ENCODE measurements around the gene HIPK2.

Gene HIPK2

DNA sequence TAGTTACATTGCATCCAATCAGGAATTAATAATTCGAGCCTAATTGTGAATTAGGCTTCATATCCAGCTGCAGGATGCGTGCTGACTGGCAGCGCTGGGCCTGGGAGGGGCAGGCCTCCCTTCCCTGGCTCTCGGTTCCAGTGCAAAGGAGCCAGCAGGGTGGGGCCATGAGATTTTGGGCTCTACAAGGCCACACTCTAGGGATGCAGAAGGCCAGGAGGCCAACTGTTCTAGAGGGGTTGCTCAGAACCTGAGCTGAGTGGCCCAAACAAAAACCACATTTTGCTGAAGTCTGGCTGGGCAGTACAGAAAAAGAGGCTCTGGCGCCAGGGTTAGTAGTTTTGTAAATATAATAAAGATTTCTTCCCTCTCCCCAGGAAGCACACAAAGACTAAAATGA, 182.0 kb downstream of the HIPK2 start:
- FAIRE-seq (no peak), DNase-seq (ENCODE audit: low spot score) (no peak)

DNA sequence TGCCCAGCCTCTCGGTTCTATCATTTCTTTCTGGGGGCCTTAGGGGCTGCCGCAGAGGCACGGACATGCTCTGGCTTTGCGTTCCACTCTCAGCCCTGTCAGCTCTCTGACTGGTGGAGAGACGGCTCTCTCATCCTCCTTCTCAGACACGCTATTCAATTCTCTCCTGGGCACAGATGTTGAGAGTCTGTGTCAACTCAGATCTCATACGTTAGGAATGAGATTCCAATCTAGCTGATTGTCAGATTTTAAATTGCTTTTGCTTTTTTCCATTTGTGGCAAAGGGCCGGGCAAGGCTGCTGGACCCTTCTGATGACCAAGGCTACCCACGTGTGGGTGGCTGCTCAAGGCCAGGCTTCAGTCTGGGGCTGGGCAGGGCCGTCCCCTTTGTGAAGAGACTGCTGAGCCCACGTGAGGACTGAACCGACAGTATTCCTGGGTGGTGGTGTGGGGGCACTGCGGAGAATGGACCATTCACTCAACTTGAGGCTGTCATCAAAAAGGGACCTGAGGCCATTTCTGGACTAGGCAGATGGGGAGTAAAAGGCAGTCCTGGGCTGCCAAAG, 182.8 kb downstream of the HIPK2 start:
- DNase-seq (ENCODE audit: low spot score) (no peak), FAIRE-seq (no peak)

GRCh38 chr7:139594090-139594489, 183.7 kb downstream of the HIPK2 start:
- no peak for DNase-seq (ENCODE audit: low spot score)
- FAIRE-seq, result no peak

DNA sequence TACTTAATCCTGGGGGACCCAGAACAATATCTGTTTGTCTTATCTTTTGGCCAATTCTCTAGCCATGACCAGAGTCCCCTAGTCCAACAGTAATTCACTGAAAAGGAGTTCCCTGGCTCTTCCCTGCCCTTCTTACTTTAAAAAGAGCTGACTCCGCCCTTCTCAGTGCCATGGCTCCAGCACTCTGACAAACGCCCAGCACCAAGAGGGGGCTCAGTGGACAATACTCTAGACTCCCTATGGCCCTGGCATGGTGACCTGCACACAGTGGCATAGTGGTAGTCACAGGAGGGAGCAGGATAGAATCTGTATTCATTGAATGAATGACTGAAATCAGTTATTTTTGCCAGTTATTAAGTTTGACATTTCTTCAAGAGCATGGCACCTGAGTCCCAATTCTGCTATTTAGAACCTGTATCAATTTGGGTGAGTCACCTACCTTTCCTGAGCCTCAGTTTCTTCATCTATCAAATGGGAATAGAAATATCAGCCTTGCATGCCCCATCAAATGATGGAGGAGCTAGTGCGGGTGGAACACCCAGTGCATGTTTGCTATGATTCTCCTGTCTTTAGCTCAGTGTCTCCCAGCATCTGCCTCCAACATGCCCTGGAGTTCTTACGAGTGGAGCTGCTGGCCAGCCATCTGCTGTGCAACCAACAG, 184.9 kb downstream of the HIPK2 start:
- DNase-seq (ENCODE audit: low spot score) (no peak), FAIRE-seq (no peak)

DNA sequence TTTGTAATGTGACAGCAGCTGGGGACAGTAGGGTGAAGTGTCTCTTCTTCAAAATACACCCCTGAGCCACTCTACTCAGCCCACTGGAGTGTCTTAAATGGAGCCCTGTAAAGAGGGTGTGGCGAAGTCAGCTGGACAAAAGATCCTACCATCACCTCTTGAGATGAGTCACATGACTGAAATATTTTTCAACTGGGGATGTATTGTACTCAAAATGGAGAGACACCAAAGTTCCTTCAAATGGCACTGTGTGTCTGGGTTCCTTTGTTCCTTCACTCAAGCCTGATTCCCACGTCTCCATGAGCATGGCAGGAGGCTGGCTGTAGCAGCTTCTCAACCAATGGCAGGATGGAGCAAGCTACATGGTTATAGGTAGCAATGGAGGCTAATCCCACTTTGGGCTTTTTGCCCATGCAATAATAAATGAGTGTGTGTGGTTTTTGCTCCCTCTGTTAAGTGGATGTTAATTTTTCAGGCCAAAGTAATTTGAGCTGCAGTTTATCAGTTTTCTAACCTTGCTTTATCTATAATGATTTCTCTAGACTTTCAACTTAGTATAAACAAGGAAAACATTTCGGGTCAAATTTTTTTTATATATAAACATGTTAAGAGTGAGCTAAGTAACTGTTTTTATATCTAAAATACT, 186.1 kb downstream of the HIPK2 start:
- FAIRE-seq (no peak), DNase-seq (ENCODE audit: low spot score) (no peak)

- DNase-seq (ENCODE audit: low spot score) (no peak), FAIRE-seq (no peak)
These were observed 188.3 kb downstream of the HIPK2 start for GRCh38 chr7:139589474-139589873.

- FAIRE-seq (no peak), DNase-seq (ENCODE audit: low spot score) (no peak)
These were observed 189.2 kb downstream of the HIPK2 start for GRCh38 chr7:139588632-139589031.

- FAIRE-seq, result no peak
- DNase-seq (ENCODE audit: low spot score), result no peak
These were observed 190.3 kb downstream of the HIPK2 start for GRCh38 chr7:139587535-139587934.

DNA sequence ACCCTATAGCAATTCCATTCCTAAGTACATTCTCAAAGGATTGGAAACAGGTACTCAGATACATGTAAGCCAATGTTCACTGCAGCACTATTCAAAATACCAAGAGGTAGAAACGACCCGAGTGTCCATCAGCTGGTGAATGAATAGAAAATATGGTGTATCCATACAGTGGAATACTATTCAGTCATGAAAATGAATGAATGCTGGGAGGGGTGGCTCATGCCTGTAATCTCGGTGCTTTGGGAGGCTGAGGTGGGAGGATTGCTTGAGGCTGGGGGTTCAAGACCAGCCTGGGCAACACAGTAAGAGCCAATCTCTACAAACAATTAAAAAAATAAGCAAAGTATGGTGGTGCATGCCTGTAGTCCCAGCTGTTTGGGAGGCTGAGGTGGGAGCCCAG, 191.5 kb downstream of the HIPK2 start:
- no peak for DNase-seq (ENCODE audit: low spot score)
- no peak for FAIRE-seq

- no peak for FAIRE-seq
- no peak for DNase-seq (ENCODE audit: low spot score)
These were observed 192.8 kb downstream of the HIPK2 start for GRCh38 chr7:139585042-139585441.

GRCh38 chr7:139583826-139584553, 193.8 kb downstream of the HIPK2 start:
- no peak for DNase-seq (ENCODE audit: low spot score)
- FAIRE-seq, result no peak

DNA sequence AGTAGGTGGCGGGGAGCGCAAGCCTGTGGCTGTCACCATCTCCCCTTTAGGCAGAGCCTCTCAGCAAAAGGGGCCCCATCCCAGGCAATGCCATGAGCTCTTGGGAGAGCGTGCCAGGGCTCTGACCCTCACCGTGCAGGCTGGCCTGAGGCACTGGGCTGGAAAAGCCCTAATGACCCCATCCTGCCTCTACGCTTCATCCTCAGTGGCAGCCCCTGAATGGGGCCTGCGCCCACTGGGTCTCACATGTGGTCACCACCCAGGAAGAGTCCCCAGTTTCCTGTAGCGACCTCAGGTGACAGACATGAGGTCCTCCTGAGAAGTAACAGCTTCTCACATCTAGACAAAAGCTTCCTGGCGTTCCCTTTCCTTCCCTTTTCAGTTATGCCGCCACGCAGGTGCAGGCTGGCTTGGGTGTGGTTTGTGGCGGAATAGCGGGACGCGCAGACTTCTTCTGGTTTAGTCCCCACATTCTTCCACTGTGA, 195.1 kb downstream of the HIPK2 start:
- no peak for FAIRE-seq
- no peak for DNase-seq (ENCODE audit: low spot score)

DNA sequence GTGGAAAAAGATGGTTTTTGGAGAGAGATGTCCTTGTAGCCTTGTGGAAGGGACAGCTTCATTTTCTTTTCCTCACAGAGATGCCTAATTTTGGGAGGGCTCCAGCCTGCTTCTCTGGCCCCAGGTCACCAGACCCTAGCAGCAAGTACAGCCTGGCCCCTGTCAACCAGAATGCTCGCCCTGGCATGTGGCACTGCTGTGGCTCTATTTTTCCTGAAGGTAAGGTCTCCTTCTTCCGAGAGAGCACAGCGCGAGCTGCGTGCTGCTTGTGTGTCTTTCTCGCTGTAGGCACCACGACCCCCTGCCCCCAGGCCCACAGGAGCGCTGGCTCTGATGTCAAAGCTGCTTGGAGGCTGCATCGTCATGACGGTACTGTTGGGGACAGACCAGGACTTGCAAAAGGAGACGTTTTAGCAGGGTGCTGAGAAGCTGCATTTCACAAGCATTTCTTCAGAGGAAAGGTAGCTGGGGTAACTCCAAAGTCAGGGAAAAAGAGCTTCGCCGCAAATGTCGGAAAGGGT, 195.6 kb downstream of the HIPK2 start:
- no peak for FAIRE-seq
- DNase-seq (ENCODE audit: low spot score), result no peak

DNA sequence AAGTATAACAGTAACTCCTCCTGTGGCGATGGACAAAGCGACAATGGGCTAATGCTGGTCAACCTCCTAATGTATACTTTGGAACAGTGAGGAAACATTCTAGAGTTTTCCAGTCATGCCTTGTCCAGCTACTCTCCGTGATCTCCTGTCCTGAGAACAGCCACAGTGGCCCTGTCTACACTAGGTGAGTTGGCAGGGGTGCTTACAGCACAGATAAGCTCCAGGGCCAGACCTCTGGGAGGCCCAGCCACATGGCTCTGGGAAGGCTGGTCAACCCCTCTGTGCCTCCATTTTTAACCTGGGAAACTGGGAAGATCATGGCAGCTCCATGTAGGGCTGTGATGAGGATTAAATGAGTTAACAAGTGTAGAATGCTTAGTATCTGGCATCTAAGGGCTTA, 197.4 kb downstream of the HIPK2 start:
- DNase-seq (ENCODE audit: low spot score), result no peak
- no peak for FAIRE-seq

DNA sequence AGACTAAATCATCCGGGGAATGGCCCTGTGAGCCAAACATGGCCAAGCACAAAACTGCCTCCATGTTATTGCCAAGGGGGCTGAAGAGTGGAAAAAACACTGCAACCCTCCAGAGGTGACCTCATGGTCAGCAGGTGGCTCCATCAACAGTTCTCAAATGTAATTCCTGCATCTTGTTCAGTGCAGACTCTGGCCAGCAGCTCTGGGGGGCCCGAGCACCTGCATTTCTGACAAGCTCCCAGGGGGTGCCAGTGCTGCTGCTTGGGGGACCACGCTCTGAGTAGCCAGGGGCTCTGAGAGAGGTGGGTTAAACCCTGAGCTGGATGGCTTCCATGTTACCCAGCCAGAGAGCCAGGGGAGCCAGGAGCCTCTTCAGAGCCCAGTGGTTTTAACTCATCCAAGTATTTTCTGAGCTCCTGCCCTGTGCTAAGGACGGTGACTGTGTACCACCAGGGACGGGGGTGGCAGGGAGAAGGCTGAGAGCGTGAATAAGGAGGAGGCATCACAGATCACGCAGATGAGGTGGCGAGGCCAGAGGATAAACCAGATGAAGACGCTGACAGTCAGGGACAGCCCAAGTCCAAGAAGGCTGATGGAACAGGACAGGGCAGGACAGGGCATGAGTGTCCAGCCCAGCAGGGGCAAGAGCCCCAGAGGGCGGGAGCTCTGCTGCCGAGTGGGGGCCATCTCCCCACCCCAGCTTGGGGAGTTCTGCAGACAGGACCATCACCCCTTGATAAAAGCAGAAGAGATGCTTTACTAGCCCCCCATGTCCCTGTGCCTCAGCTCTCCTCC, 201.4 kb downstream of the HIPK2 start:
- DNase-seq (ENCODE audit: low spot score) (no peak), FAIRE-seq (no peak)

GRCh38 chr7:139575338-139575680, 202.5 kb downstream of the HIPK2 start:
- no peak for FAIRE-seq

GRCh38 chr7:139574618-139575337, 203.0 kb downstream of the HIPK2 start:
- FAIRE-seq (no peak), DNase-seq (ENCODE audit: low spot score) (no peak)

More at GRCh38 chr7:139575338-139575680, 202.5 kb downstream of the HIPK2 start:
- DNase-seq (ENCODE audit: low spot score), result no peak

GRCh38 chr7:139573871-139574270, 203.9 kb downstream of the HIPK2 start:
- FAIRE-seq (no peak), DNase-seq (ENCODE audit: low spot score) (no peak)

DNA sequence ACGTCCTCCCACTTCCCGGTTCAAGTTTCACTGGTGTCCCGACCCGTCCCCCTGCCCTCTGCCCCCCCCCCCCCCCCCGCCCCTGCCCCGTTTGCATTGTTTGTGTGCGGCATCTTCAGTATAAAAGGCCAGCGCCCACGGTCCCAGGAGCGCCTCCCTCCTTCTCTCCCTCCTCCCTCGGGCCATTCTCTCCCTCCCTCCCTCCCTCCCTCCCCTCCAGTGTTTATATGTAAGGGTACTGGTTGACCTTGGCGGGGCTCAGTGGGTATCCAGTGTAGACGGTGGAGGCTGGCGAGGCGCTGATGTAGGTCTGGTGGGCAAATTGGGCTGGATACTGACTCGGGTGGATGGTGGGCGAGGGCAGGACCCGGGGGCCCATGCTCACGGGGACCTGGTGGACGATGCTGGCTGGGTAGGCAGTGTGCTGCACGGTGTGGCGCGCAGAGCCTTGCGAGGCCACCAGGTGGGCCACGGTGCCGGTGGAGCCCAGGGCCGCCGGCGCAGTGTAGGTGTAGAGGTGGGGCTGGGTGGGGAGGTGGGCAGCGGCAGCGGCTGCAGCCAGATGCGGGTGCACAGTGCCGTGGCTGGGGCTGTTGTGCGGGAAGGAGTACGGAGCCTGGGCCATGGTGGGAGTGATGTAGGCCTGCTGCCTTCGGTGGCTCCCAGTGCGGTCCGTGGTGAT, 205.0 kb downstream of the HIPK2 start:
- DNase-seq (ENCODE audit: low spot score) (no peak), FAIRE-seq (no peak)

DNA sequence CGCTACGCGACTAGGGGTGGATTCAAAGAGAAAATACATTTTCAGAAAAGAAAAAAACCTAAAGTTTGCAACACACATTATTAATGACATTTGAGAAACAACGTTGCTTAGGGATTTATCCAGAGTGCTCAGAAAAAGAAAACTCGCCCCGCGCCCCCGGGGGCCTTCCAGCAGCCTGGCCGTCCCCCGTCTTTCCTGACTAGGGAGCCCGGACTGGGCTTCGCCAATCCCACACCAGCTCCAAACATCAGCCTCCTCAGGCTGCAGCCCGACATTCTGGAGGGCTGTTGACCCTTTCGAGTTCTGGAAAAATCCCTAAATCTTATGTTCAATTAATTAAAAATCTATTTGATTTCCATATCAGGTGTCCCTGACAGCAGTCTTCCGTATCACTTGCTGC, 205.7 kb downstream of the HIPK2 start:
- FAIRE-seq (no peak), DNase-seq (ENCODE audit: low spot score) (no peak)
